Chondrocyte (in vitro differentiated cells): ENCODE results near the gene PARK7. TPM values are rescaled to one million over a fixed set of nuclear protein-coding genes. Genes with fewer than 3 reads are reported as not detected.
"Not testable (repeated sequence)": the region's sequence is repeated elsewhere in the genome, so short reads cannot be mapped to it uniquely, and the experiment has no call there.

Source experiments
- DNase-seq: peaks from one replicate; pipeline ENCODE4 v3.0.0; 2021; ENCODE audit warnings: mixed read lengths, low spot score
- H3K27ac Mint-ChIP-seq: one replicate; pipeline ENCODE4 v1.8.0; 2021; ENCODE audit warnings: mild to moderate bottlenecking, moderate library complexity, mixed read lengths; ENCODE audit not compliant: unreplicated experiment
- H3K27me3 Mint-ChIP-seq: 2 replicates; pipeline ENCODE4 v1.8.0; 2021; ENCODE audit warnings: low read depth, mixed read lengths
- H3K36me3 Mint-ChIP-seq: 2 replicates; pipeline ENCODE4 v1.8.0; 2021; ENCODE audit warnings: low read depth, mixed read lengths
- H3K4me1 Mint-ChIP-seq: 2 replicates; pipeline ENCODE4 v1.8.0; 2021; ENCODE audit warnings: low read depth, mild to moderate bottlenecking, mixed read lengths
- H3K4me3 Mint-ChIP-seq: one replicate; pipeline ENCODE4 v1.8.0; 2021; ENCODE audit warnings: mild to moderate bottlenecking, moderate library complexity, mixed read lengths; ENCODE audit not compliant: unreplicated experiment
- H3K9me3 Mint-ChIP-seq: 2 replicates; pipeline ENCODE4 v1.8.0; 2021; ENCODE audit warnings: low read depth, mixed read lengths
- CTCF ChIP-seq: fragments of 200-600 bp; sonication (generic); IDR thresholded peaks from 2 replicates; pipeline ENCODE4 v1.5.0; 2021; ENCODE audit warnings: antibody characterized with exemption, mild to moderate bottlenecking, moderate library complexity
- total RNA-seq: library from RNA; stranded (reverse); gene quantifications from 3 replicates; pipeline ENCODE4 v1.2.1, GENCODE V29; 2021

PARK7 gene
- total RNA-seq, 1 donor from 2014 or later, result 250 TPM

GRCh38 chr1:7940745-7941436, 20.6 kb upstream of the PARK7 start, which contains the start of gene TNFRSF9:
TNFRSF9 (minus strand) TSS chr1:7940839; CDS start chr1:7939994, 845 bp downstream.
- TF ChIP-seq CTCF, result no peak
- Mint-ChIP-seq H3K27ac (no peak within 1 kb of the TSS), H3K4me3 (peak within 1 kb of the TSS; percentile 67), H3K4me1 (peaks cover 23% of the 10 kb centered on the region), H3K36me3 (no peaks in the 10 kb centered on the region), H3K27me3 (peaks cover 39% of the 10 kb centered on the region), H3K9me3 (no peaks in the 10 kb centered on the region)
- DNase-seq, result no peak

GRCh38 chr1:7941437-7941793, 20.1 kb upstream of the PARK7 start:
- Mint-ChIP-seq H3K27ac (no peak overlapping the region), H3K4me1 (peaks cover 23% of the 10 kb centered on the region), H3K27me3 (peaks cover 35% of the 10 kb centered on the region), H3K4me3 (peak overlapping the region; percentile 67), H3K9me3 (no peaks in the 10 kb centered on the region), H3K36me3 (no peaks in the 10 kb centered on the region)
- no peak for DNase-seq
- no peak for TF ChIP-seq CTCF

GRCh38 chr1:7942214-7942921, 19.1 kb upstream of the PARK7 start:
- Mint-ChIP-seq H3K9me3 (no peaks in the 10 kb centered on the region), H3K27me3 (peaks cover 29% of the 10 kb centered on the region), H3K36me3 (no peaks in the 10 kb centered on the region), H3K4me3 (peak overlapping the region; percentile 67), H3K27ac (no peak overlapping the region), H3K4me1 (peaks cover 23% of the 10 kb centered on the region)
- no peak for DNase-seq
- peak; percentile 74 for TF ChIP-seq CTCF

- no peak for DNase-seq
- TF ChIP-seq CTCF, result no peak
- Mint-ChIP-seq H3K27me3 (peaks cover 22% of the 10 kb centered on the region), H3K4me1 (peaks cover 23% of the 10 kb centered on the region), H3K27ac (no peak overlapping the region), H3K36me3 (no peaks in the 10 kb centered on the region), H3K4me3 (no peak overlapping the region), H3K9me3 (no peaks in the 10 kb centered on the region)
Observed at GRCh38 chr1:7943251-7943650, 18.3 kb upstream of the PARK7 start.

- Mint-ChIP-seq H3K9me3 (no peaks in the 10 kb centered on the region), H3K36me3 (no peaks in the 10 kb centered on the region), H3K4me1 (peaks cover 8% of the 10 kb centered on the region), H3K27ac (peak overlapping the region; percentile 17), H3K4me3 (no peak overlapping the region), H3K27me3 (no peaks in the 10 kb centered on the region)
- no peak for DNase-seq
- no peak for TF ChIP-seq CTCF
Observed at GRCh38 chr1:7948960-7949359, 12.6 kb upstream of the PARK7 start.

- not testable (repeated sequence) for H3K4me3 Mint-ChIP-seq, DNase-seq, H3K27me3 Mint-ChIP-seq, H3K9me3 Mint-ChIP-seq, H3K36me3 Mint-ChIP-seq, H3K27ac Mint-ChIP-seq, H3K4me1 Mint-ChIP-seq
Observed at GRCh38 chr1:7952791-7953190, 8.7 kb upstream of the PARK7 start.
